BE2C (cell line): ENCODE measurements around the gene TSHR.

ENCODE experiments used
- DNase-seq: peaks from one replicate; pipeline ENCODE4 v3.0.0-alpha.2; 2020
- H3K27me3 ChIP-seq: fragments of 250-450 bp; sonication (Bioruptor Pico); 2 replicates; pipeline ENCODE4 v1.5.1; 2020; ENCODE audit warnings: mild to moderate bottlenecking
- H3K36me3 ChIP-seq: fragments of 250-450 bp; sonication (Bioruptor Pico); 2 replicates; pipeline ENCODE4 v1.5.1; 2020; ENCODE audit warnings: mild to moderate bottlenecking
- H3K4me1 ChIP-seq: fragments of 250-450 bp; sonication (Bioruptor Pico); 2 replicates; pipeline ENCODE4 v1.5.1; 2020
- H3K4me3 ChIP-seq: 2 replicates; pipeline ENCODE4 v1.5.1; 2011; ENCODE audit warnings: low read depth, low read length
- H3K9me3 ChIP-seq: fragments of 250-450 bp; sonication (Bioruptor Pico); 2 replicates; pipeline ENCODE4 v1.5.1; 2020
- CTCF ChIP-seq: IDR thresholded peaks from 2 replicates; pipeline ENCODE4 v1.5.1; 2012; ENCODE audit warnings: mild to moderate bottlenecking, low read depth, low read length

Gene TSHR

GRCh38 chr14:80933282-80933681 lies 22.1 kb upstream of the TSHR start:
- peaks cover 15% of the 10 kb centered on the region for H3K4me1 ChIP-seq
- H3K27me3 ChIP-seq, result no peaks in the 10 kb centered on the region
- no peak for DNase-seq
- no peak for TF ChIP-seq CTCF
- peaks cover 4% of the 10 kb centered on the region; the same call in 1 of the 2 replicates for H3K9me3 ChIP-seq
- peak overlapping the region; percentile 11; the same call in 1 of the 2 replicates for H3K4me3 ChIP-seq
- no peaks in the 10 kb centered on the region; the same call in 1 of the 2 replicates for H3K36me3 ChIP-seq

DNA sequence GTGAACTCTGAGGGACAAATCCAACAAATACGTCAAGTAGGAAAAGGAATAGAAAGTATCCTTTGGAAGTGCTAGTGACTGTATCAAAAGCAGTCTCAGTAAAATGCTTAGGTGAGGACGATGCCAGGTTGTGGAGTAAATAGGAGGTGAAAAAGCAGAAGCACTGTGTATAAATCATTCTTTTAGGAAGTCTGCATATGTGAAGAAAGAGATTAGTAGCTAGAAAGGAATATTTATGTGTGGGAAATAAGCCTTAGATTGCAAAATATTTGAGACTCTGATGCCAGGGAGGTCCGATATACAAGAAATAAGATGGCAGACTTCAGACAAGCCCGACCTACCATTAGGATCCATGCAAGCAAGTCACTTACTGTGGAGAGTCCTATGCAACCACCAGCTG lies 21.7 kb upstream of the TSHR start:
- H3K4me1 ChIP-seq, result peaks cover 15% of the 10 kb centered on the region
- H3K36me3 ChIP-seq, result no peaks in the 10 kb centered on the region; the same call in 1 of the 2 replicates
- TF ChIP-seq CTCF, result no peak
- no peaks in the 10 kb centered on the region for H3K27me3 ChIP-seq
- peaks cover 4% of the 10 kb centered on the region; the same call in 1 of the 2 replicates for H3K9me3 ChIP-seq
- H3K4me3 ChIP-seq, result peak overlapping the region; percentile 11; the same call in 1 of the 2 replicates
- no peak for DNase-seq

GRCh38 chr14:80940146-80940545 lies 15.3 kb upstream of the TSHR start:
- Histone ChIP-seq H3K9me3 (no peaks in the 10 kb centered on the region), H3K36me3 (no peaks in the 10 kb centered on the region), H3K4me1 (peaks cover 9% of the 10 kb centered on the region), H3K4me3 (no peak overlapping the region; the same call in 1 of the 2 replicates), H3K27me3 (no peaks in the 10 kb centered on the region)
- TF ChIP-seq CTCF, result no peak
- no peak for DNase-seq

- Histone ChIP-seq H3K36me3 (no peaks in the 10 kb centered on the region), H3K27me3 (no peaks in the 10 kb centered on the region), H3K4me3 (peak within 1 kb of the TSS; percentile 77), H3K9me3 (no peaks in the 10 kb centered on the region), H3K4me1 (peaks cover 3% of the 10 kb centered on the region; the same call in 1 of the 2 replicates)
- DNase-seq, result peak; percentile 96
- TF ChIP-seq CTCF, result no peak
Measured at GRCh38 chr14:80941241-80942185, 13.9 kb upstream of the TSHR start, which contains the start of gene CEP128. CEP128 (minus strand) TSS chr14:80941738.

DNA sequence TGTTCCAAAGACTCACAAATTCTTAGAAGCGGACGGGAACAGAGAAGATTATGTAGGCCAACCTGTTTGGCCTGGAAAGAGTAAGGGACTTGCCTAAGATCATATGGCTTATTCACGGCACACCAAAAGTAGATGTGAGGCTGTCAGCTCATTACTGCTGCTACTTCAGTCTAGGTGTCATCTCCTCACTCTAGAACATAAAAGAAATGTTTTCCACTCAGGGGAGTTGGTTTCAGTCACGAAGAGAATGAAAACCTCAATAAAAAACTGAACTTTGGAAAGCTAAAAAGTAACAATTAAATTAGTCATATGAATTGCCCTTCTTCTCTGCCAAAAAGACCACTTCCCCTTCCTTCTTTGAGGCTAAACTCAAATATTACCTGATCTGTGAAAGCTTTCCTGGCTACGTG lies 13.2 kb upstream of the TSHR start:
- Histone ChIP-seq H3K27me3 (no peaks in the 10 kb centered on the region), H3K9me3 (no peaks in the 10 kb centered on the region), H3K4me3 (peak overlapping the region; percentile 77), H3K36me3 (no peaks in the 10 kb centered on the region), H3K4me1 (peaks cover 3% of the 10 kb centered on the region; the same call in 1 of the 2 replicates)
- no peak for TF ChIP-seq CTCF
- DNase-seq, result no peak
